Skeletal muscle satellite cell (primary cell): ENCODE measurements around the gene NUTF2.

Experiments
- H3K27me3 ChIP-seq: 2 replicates; pipeline ENCODE4 v1.7.0; 2013; ENCODE audit warnings: low read length; ENCODE audit not compliant: control insufficient read depth, insufficient read depth
- H3K36me3 ChIP-seq: 2 replicates; pipeline ENCODE4 v1.7.0; 2013; ENCODE audit warnings: mild to moderate bottlenecking, control low read depth, low read length; ENCODE audit not compliant: insufficient read depth
- H3K4me1 ChIP-seq: 2 replicates; pipeline ENCODE4 v1.7.0; 2013; ENCODE audit warnings: low read length; ENCODE audit not compliant: control insufficient read depth, insufficient read depth
- H3K4me2 ChIP-seq: 2 replicates; pipeline ENCODE4 v1.7.0; 2013; ENCODE audit warnings: mild to moderate bottlenecking, low read length
- H3K4me3 ChIP-seq: 2 replicates; pipeline ENCODE4 v1.7.0; 2013; ENCODE audit warnings: low read length
- H3K9ac ChIP-seq: 2 replicates; pipeline ENCODE4 v1.7.0; 2013; ENCODE audit warnings: mild to moderate bottlenecking, low read depth, low read length, moderate library complexity
- H3K9me3 ChIP-seq: replicated peaks from 2 replicates; pipeline ENCODE4 v1.7.0; 2013; ENCODE audit warnings: mild to moderate bottlenecking, control low read depth, low read length

The NUTF2 gene

GRCh38 chr16:67869653-67870052, 22.9 kb downstream of the NUTF2 start:
- Histone ChIP-seq H3K9ac (no peak overlapping the region), H3K27me3 (no peaks in the 10 kb centered on the region), H3K4me3 (no peak overlapping the region), H3K36me3 (peaks cover 58% of the 10 kb centered on the region), H3K4me1 (peaks cover 14% of the 10 kb centered on the region), H3K4me2 (no peak overlapping the region), H3K9me3 (no peaks in the 10 kb centered on the region)

- no peak overlapping the region for H3K9ac ChIP-seq
- no peaks in the 10 kb centered on the region for H3K27me3 ChIP-seq
- H3K36me3 ChIP-seq, result peaks cover 48% of the 10 kb centered on the region
Observed at GRCh38 chr16:67871256-67871655, 24.5 kb downstream of the NUTF2 start.

GRCh38 chr16:67872131-67872630, 25.4 kb downstream of the NUTF2 start:
- Histone ChIP-seq H3K27me3 (no peaks in the 10 kb centered on the region), H3K4me3 (no peak overlapping the region), H3K9me3 (no peaks in the 10 kb centered on the region), H3K36me3 (peaks cover 52% of the 10 kb centered on the region), H3K4me2 (peak overlapping the region; percentile 89), H3K4me1 (peaks cover 20% of the 10 kb centered on the region), H3K9ac (peak overlapping the region; percentile 96)

More at GRCh38 chr16:67871256-67871655, 24.5 kb downstream of the NUTF2 start:
- H3K9me3 ChIP-seq, result no peaks in the 10 kb centered on the region
- H3K4me1 ChIP-seq, result peaks cover 20% of the 10 kb centered on the region
- H3K4me2 ChIP-seq, result no peak overlapping the region
- no peak overlapping the region for H3K4me3 ChIP-seq

GRCh38 chr16:67872631-67873434, 26.1 kb downstream of the NUTF2 start, which contains the start of gene EDC4:
TSS of gene EDC4 (plus strand) at chr16:67873052. CDS start at chr16:67873262, 210 bp downstream.
- Histone ChIP-seq H3K27me3 (no peaks in the 10 kb centered on the region), H3K4me2 (peak within 1 kb of the TSS; percentile 89), H3K4me3 (peak within 1 kb of the TSS; percentile 96), H3K9me3 (no peaks in the 10 kb centered on the region), H3K36me3 (peaks cover 53% of the 10 kb centered on the region), H3K4me1 (peaks cover 20% of the 10 kb centered on the region), H3K9ac (peak within 1 kb of the TSS; percentile 96)

- peak overlapping the region; percentile 89 for H3K4me2 ChIP-seq
- peaks cover 20% of the 10 kb centered on the region for H3K4me1 ChIP-seq
- peaks cover 53% of the 10 kb centered on the region for H3K36me3 ChIP-seq
- no peaks in the 10 kb centered on the region for H3K27me3 ChIP-seq
- peak overlapping the region; percentile 96 for H3K9ac ChIP-seq
- no peaks in the 10 kb centered on the region for H3K9me3 ChIP-seq
- peak overlapping the region; percentile 96 for H3K4me3 ChIP-seq
Observed at GRCh38 chr16:67873435-67874370, 27.0 kb downstream of the NUTF2 start.

- Histone ChIP-seq H3K9ac (peak overlapping the region; percentile 96), H3K9me3 (no peaks in the 10 kb centered on the region), H3K36me3 (peaks cover 54% of the 10 kb centered on the region), H3K4me3 (peak overlapping the region; percentile 96), H3K4me2 (peak overlapping the region; percentile 89), H3K4me1 (peaks cover 20% of the 10 kb centered on the region), H3K27me3 (no peaks in the 10 kb centered on the region)
Observed at GRCh38 chr16:67874372-67874771, 27.6 kb downstream of the NUTF2 start.

GRCh38 chr16:67877064-67877463, 30.3 kb downstream of the NUTF2 start:
- Histone ChIP-seq H3K36me3 (peaks cover 62% of the 10 kb centered on the region), H3K4me3 (no peak overlapping the region), H3K9ac (no peak overlapping the region), H3K27me3 (no peaks in the 10 kb centered on the region), H3K4me2 (no peak overlapping the region), H3K9me3 (no peaks in the 10 kb centered on the region), H3K4me1 (peaks cover 26% of the 10 kb centered on the region)

GRCh38 chr16:67878232-67878631, 31.5 kb downstream of the NUTF2 start:
- Histone ChIP-seq H3K4me3 (no peak overlapping the region), H3K9me3 (no peaks in the 10 kb centered on the region), H3K27me3 (no peaks in the 10 kb centered on the region), H3K4me1 (peaks cover 27% of the 10 kb centered on the region), H3K4me2 (no peak overlapping the region), H3K9ac (no peak overlapping the region), H3K36me3 (peaks cover 73% of the 10 kb centered on the region)

- H3K9ac ChIP-seq, result no peak overlapping the region
- H3K27me3 ChIP-seq, result no peaks in the 10 kb centered on the region
Observed at GRCh38 chr16:67878846-67879245, 32.1 kb downstream of the NUTF2 start.

GRCh38 chr16:67879462-67879861, 32.7 kb downstream of the NUTF2 start:
- Histone ChIP-seq H3K9me3 (no peaks in the 10 kb centered on the region), H3K4me2 (no peak overlapping the region), H3K27me3 (no peaks in the 10 kb centered on the region), H3K9ac (no peak overlapping the region), H3K36me3 (peaks cover 85% of the 10 kb centered on the region), H3K4me3 (no peak overlapping the region), H3K4me1 (peaks cover 20% of the 10 kb centered on the region)

More at GRCh38 chr16:67878846-67879245, 32.1 kb downstream of the NUTF2 start:
- Histone ChIP-seq H3K9me3 (no peaks in the 10 kb centered on the region), H3K36me3 (peaks cover 80% of the 10 kb centered on the region), H3K4me3 (no peak overlapping the region), H3K4me1 (peaks cover 24% of the 10 kb centered on the region), H3K4me2 (no peak overlapping the region)

GRCh38 chr16:67879936-67880335, 33.2 kb downstream of the NUTF2 start:
- Histone ChIP-seq H3K9ac (no peak overlapping the region), H3K4me2 (no peak overlapping the region), H3K27me3 (no peaks in the 10 kb centered on the region), H3K4me1 (peaks cover 20% of the 10 kb centered on the region), H3K36me3 (peaks cover 89% of the 10 kb centered on the region), H3K9me3 (no peaks in the 10 kb centered on the region), H3K4me3 (no peak overlapping the region)
